ENCODE results near the gene MAK.
"Not testable (repeated sequence)": the region's sequence is repeated elsewhere in the genome, so short reads cannot be mapped to it uniquely, and the experiment has no call there.

- not testable (repeated sequence) for TF ChIP-seq CTCF (IDR thresholded peaks at IDR 0.05; ENCODE audit: borderline replicate concordance, extremely low read depth, low read length, poor library complexity, severe bottlenecking); EZH2 (IDR thresholded peaks at IDR 0.05; ENCODE audit: borderline replicate concordance, low read depth, low read length, severe bottlenecking)
Measured at GRCh38 chr6:10882253-10882630, 43.9 kb upstream of the MAK start.

Measured in DND-41 (cell line).